DND-41 (cell line): ENCODE data around the gene CACNA2D3.

Experiments used
- EZH2 ChIP-seq: IDR thresholded peaks from 3 replicates; pipeline ENCODE4 v1.6.1; 2012; ENCODE audit warnings: borderline replicate concordance, low read depth, mild to moderate bottlenecking, moderate library complexity, low read length, inconsistent platforms; ENCODE audit not compliant: severe bottlenecking
- TF ChIP-seq, protein P1 (sequence below): IDR thresholded peaks from 2 replicates; pipeline ENCODE4 v1.5.1; 2012; ENCODE audit warnings: borderline replicate concordance, low read length, moderate library complexity, mild to moderate bottlenecking; ENCODE audit not compliant: poor library complexity, severe bottlenecking; ENCODE audit errors: extremely low read depth

DNA sequence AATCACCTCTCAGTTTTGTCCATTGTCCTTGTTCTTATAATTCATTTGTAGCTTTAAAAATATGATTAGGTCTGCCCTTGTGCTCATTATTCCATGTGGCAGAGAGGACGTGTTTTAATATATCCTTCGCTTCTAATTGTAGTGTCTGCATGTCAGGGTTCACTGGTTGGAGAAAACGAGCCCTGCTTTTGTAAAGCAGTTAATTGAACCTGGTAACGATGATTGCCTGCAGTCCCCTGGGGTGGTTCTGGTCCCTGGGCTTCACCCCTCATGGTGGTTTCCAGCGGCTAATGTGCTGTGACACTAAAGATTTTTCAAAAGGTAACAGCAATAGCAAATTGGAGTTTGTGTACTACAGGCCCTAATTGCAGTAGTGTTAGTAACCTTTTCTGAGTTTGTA is 299.6 kb downstream of the CACNA2D3 start:
- TF ChIP-seq, protein P1, sequence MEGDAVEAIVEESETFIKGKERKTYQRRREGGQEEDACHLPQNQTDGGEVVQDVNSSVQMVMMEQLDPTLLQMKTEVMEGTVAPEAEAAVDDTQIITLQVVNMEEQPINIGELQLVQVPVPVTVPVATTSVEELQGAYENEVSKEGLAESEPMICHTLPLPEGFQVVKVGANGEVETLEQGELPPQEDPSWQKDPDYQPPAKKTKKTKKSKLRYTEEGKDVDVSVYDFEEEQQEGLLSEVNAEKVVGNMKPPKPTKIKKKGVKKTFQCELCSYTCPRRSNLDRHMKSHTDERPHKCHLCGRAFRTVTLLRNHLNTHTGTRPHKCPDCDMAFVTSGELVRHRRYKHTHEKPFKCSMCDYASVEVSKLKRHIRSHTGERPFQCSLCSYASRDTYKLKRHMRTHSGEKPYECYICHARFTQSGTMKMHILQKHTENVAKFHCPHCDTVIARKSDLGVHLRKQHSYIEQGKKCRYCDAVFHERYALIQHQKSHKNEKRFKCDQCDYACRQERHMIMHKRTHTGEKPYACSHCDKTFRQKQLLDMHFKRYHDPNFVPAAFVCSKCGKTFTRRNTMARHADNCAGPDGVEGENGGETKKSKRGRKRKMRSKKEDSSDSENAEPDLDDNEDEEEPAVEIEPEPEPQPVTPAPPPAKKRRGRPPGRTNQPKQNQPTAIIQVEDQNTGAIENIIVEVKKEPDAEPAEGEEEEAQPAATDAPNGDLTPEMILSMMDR = no peak
- TF ChIP-seq EZH2 = no peak
